HG02759 (cell line): Measurements from ENCODE around the gene CELF1.

Experiments
- ATAC-seq: cut with Tn5 transposase; IDR thresholded peaks from one replicate; pipeline ENCODE4 v1.9.1; 2021; ENCODE audit warnings: mild to moderate bottlenecking, moderate library complexity; ENCODE audit not compliant: unreplicated experiment

CELF1 gene

DNA sequence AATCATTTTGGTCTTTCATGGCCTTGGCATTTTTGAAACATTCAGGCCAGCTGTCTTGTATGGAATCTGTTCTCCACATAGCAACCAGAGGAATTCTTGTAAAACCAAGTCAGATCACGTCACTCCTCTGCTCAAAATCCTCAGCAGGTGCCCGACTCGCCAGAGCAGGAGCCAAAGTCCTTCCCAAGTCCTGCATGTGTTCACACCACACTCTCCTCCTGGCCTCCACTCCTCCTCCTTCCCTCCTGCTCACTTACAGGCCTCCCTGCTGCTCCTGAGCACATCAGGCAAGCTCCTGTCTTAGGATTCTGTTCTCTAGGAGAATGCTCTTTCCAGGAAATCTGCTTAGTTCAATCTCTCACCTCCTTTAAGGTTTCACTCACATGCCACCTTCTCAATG, 119.8 kb downstream of the CELF1 start:
- ATAC-seq = no peak

DNA sequence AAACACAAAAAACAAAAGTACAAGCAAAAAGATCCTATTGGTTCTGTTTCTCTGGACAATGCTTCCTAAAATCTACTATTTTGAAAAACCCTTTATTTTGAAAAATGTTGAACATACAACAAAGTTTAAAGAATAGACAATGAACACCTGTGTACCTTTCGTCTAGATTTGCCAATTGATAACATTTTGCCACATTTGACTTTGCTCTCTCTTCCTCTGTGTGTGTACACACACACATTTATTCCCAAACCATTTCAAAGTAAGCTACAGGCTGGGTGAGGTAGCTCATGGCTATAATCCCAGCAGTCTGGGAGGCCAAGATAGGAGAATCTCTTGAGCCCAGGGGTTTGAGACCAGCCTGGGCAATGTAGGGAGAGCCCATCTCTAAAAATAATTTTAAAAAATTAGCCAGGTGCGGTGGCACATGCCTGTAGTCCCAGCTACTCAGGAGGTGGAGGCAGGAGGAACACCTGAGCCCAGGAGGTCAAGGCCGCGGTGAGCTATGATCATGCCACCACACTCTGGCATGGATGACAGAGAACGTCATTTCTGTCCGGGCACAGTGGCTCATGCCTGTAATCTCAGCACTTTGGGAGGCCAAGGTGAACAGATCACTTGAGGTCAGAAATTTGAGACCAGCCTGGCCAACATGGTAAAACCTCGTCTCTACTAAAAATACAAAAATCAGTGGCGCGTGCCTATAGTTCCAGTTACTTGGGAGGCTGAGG, 121.4 kb downstream of the CELF1 start:
- ATAC-seq = no peak

DNA sequence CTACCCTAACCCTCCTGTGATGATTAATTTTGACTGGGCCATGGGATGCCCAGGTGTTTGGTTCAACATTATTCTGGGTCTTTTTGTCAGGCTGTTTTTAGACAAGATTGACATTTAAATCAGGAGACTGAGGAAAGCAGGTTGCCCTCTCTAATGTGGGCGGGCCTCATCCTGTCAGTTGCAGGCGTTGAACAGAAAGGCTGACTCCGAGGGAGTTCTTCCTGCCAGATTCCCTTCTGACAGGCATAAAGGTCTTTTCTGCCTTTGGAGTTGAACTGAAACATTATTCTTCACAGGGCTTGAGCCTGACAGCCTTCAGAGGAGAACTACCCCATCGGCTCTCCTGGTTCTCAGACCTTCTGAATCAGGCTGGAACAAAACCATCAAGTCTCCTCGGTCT, 122.4 kb downstream of the CELF1 start:
- no peak for ATAC-seq

DNA sequence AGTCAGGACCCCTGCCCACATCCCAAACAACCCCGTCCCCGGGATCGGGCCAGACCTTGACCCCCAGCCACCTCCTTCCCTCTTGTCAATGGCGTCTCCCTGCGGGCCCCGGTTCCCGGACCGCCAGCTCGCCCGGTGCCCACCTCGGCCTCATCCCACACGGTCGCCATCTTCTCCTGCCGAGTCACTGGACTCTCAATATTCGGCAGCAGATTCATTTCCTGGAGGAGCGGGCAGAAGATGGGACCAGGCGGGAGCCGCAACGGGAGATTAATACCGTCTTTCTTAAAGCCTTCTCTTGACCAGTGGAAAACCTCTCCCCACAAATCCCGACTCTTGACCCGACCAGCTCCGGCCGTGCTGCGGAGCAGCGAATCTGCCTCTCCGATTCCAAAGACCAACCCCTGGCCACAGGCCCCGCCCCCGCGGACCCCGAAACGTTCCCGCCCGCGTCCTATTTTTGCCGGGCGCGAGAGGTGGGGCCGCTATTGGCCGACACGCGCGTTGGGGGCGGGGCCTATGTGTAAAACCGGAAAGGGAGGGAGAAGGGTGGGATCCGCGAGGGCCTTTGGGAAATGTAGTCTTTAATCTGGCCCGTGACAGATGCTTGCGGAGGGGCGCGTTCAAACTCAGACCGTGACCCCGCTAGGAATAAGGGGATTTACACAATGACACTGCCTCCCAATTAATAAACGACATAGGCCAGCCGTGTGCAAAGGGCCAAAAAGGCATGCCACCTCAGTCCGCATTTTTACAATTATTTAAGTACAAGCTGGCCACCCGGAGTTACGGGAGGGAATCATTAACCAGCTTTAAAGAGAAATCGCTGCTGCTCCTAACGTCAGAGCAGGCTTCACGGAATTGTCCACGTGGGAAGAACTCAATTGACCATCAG, 126.6 kb downstream of the CELF1 start, which contains the start of gene PSMC3:
Gene PSMC3, minus strand, starts transcription at position 378 of the 895 bp plus-strand sequence. Its CDS starts 160 bp downstream, at position 218.
- peak; percentile 93 for ATAC-seq

DNA sequence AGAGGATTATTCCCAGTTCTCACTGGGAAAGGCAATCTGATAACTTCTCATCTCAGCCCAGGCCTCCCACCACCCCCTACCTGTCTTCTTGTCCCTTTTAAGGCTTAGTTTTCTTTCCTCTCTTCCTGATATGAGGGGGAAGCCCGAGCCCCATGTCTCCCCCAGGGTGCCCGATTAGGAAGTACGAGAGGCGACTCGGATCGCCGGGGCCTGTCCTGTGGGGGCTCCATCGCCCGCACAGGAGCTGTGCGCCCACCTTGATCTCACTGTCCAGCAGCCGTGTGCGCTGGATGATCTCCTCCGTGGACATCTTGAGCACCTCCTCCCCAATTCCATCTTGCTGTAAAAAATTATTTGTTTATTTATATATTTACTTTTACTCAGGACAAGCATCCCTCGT, 127.3 kb downstream of the CELF1 start:
- ATAC-seq = no peak

DNA sequence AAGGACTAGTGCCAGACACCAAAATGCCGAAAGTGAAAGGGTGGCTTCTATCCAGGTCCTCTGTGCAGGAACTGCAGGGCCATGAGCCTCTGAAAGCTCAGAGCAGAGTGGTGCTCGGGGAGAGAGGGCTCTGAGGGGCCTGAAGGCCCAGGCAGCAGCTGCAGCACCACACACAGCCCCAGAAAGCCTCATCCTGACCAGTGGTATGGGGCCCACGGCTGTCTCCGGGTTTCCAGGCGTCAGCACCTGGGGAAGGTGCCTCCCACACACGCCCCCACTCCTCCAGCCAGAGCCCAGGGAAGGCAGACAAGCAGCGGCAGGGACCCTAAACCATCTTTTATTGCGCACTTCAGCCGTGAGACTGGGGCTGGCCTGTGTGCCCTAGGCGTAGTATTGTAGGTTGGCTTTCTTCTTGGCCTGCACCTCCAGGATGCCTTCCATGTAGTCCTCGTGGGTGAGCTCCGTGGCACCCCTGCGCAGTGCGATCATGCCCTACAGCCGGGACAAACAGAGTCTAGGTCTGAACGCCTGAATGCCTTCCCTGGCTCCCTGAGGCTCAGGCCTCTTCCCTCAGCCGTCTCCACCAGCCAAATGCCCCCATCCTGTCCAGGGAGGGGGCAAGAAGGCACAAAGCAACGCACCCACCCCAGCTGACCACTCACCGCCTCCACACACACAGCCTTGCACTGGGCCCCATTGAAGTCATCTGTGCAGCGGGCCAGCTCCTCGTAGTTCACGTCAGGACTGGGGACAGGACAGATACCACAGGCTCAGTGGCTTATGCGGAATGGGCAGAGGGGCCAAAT, 134.3 kb downstream of the CELF1 start:
- no peak for ATAC-seq

DNA sequence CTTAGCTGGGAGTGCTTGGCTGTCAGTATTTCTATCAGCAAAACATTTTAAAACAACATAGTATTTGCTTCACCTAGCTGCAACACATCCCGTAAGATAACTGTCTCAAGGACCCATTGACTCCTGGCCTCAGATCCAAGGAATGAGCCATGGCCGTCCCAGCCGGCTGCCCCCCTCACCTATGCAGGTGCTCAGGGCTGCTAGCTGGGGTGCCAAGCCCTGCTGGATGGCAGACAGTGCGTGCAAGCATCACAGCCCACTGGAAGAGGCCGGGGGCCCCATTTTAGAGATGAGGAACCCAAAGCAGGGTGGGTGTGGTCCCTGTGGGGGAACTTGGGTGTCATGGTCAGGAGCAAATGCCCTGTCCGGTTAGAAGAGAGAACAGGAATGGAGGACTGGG, 135.2 kb downstream of the CELF1 start:
- no peak for ATAC-seq

DNA sequence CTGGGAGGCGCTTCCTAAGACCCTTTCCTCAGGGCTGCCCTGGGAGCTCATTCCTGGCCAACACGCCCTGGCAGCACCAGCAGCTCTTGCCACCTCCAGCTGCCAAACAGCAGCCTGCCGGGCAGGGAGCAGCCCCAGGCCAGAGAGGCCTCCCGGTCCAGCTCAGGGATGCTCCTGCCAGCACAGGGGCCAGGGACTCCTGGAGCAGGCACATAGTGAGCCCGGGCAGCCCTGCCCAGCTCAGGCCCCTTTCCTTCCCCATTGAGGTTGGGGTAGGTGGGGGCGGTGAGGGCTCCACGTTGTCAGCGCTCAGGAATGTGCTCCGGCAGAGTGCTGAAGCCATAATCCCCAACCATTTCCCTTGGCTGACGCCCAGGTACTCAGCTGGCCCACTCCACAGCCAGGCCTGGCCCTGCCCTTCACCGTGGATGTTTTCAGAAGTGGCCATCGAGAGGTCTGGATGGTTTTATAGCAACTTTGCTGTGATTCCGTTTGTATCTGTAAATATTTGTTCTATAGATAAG, 136.9 kb downstream of the CELF1 start:
- no peak for ATAC-seq
